Astrocyte (in vitro differentiated cells and primary cell): ENCODE measurements around the gene EVA1C. TPM values are rescaled to one million over a fixed set of nuclear protein-coding genes. Genes with fewer than 3 reads are reported as not detected.

Experiments used
- DNase-seq: peaks from one replicate; pipeline ENCODE4 v3.0.0-alpha.2; 2010; ENCODE audit warnings: low read depth
- FAIRE-seq: peaks from 2 replicates; lab custom pipeline; 2011; peaks lifted over from hg19 to GRCh38; lab: Jason Lieb, UNC
- H2AFZ ChIP-seq: 2 replicates; pipeline ENCODE4 v1.6.0; 2012; ENCODE audit warnings: low read depth, low read length, inconsistent platforms
- H3K27ac ChIP-seq: 2 replicates; pipeline ENCODE4 v1.5.1; 2011; ENCODE audit warnings: low read depth, low read length, inconsistent platforms
- H3K27me3 ChIP-seq: 2 replicates; pipeline ENCODE4 v1.6.0; 2011; ENCODE audit warnings: low read length, inconsistent platforms; ENCODE audit not compliant: insufficient read depth
- H3K36me3 ChIP-seq: 2 replicates; pipeline ENCODE4 v1.5.1; 2011; ENCODE audit warnings: low read length, inconsistent platforms; ENCODE audit not compliant: insufficient read depth
- H3K4me1 ChIP-seq: 2 replicates; pipeline ENCODE4 v1.5.1; 2011; ENCODE audit warnings: low read length, inconsistent platforms; ENCODE audit not compliant: insufficient read depth
- H3K4me2 ChIP-seq: 2 replicates; pipeline ENCODE4 v1.6.0; 2012; ENCODE audit warnings: low read length, inconsistent platforms
- H3K4me3 ChIP-seq: 2 replicates; pipeline ENCODE4 v1.5.1; 2011; ENCODE audit warnings: low read depth, mild to moderate bottlenecking, low read length, inconsistent platforms; ENCODE audit not compliant: insufficient read depth
- H3K79me2 ChIP-seq: 2 replicates; pipeline ENCODE4 v1.6.0; 2012; ENCODE audit warnings: mild to moderate bottlenecking, low read length, inconsistent platforms; ENCODE audit not compliant: insufficient read depth
- H3K9ac ChIP-seq: 2 replicates; pipeline ENCODE4 v1.6.0; 2012; ENCODE audit warnings: mild to moderate bottlenecking, low read length, inconsistent platforms
- H3K9me3 ChIP-seq: 2 replicates; pipeline ENCODE4 v1.5.1; 2012; ENCODE audit warnings: low read depth, mild to moderate bottlenecking, low read length, inconsistent platforms; ENCODE audit not compliant: insufficient read depth
- H4K20me1 ChIP-seq: 2 replicates; pipeline ENCODE4 v1.6.0; 2012; ENCODE audit warnings: low read length, inconsistent platforms; ENCODE audit not compliant: insufficient read depth
- H3K27ac Mint-ChIP-seq: one replicate; pipeline ENCODE4 v1.8.0; 2021; ENCODE audit warnings: mild to moderate bottlenecking, mixed read lengths; ENCODE audit not compliant: unreplicated experiment
- H3K27me3 Mint-ChIP-seq: one replicate; pipeline ENCODE4 v1.8.0; 2021; ENCODE audit warnings: low read depth, mixed read lengths; ENCODE audit not compliant: unreplicated experiment
- H3K36me3 Mint-ChIP-seq: one replicate; pipeline ENCODE4 v1.8.0; 2021; ENCODE audit warnings: low read depth, mixed read lengths; ENCODE audit not compliant: unreplicated experiment
- H3K4me1 Mint-ChIP-seq: one replicate; pipeline ENCODE4 v1.8.0; 2021; ENCODE audit warnings: low read depth, mixed read lengths; ENCODE audit not compliant: unreplicated experiment
- H3K4me3 Mint-ChIP-seq: one replicate; pipeline ENCODE4 v1.8.0; 2021; ENCODE audit warnings: mild to moderate bottlenecking, moderate library complexity, mixed read lengths; ENCODE audit not compliant: unreplicated experiment
- H3K9me3 Mint-ChIP-seq: one replicate; pipeline ENCODE4 v1.8.0; 2021; ENCODE audit warnings: mild to moderate bottlenecking, mixed read lengths; ENCODE audit not compliant: unreplicated experiment
- CTCF ChIP-seq: IDR thresholded peaks from 2 replicates; pipeline ENCODE4 v1.5.1; 2011; ENCODE audit warnings: low read depth, mild to moderate bottlenecking, inconsistent platforms, low read length, moderate library complexity; ENCODE audit not compliant: insufficient read depth
- EZH2 ChIP-seq: IDR thresholded peaks from 2 replicates; pipeline ENCODE4 v1.6.1; 2012; ENCODE audit warnings: mild to moderate bottlenecking, low read length, inconsistent platforms; ENCODE audit not compliant: insufficient read depth
- total RNA-seq: library from RNA; stranded (reverse); gene quantifications from 2 replicates; pipeline ENCODE4 v1.2.1, GENCODE V29; 2021

Gene EVA1C
- total RNA-seq, 1 donor from 2014 or later, result not detected

DNA sequence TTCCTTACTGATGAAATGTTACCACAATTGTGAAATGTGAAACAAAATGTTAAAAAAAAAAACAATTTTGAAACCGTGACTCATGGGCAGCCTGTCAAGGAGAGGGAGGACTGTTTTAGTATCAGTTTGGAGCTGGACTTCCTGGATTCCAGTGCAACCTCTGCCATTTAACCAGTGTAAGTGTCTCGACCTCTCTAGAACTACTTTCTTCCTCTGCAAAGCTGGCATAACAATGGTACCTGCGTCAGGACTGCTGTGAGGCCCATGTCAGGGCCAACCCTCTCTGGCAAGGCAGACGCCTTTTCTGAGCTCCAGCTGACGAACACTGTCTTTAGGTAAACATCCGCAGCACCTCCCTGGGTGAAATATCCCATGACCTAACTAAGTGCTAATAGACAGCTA lies 40.6 kb upstream of the EVA1C start:
- H3K27me3 Mint-ChIP-seq, result no peaks in the 10 kb centered on the region

DNA sequence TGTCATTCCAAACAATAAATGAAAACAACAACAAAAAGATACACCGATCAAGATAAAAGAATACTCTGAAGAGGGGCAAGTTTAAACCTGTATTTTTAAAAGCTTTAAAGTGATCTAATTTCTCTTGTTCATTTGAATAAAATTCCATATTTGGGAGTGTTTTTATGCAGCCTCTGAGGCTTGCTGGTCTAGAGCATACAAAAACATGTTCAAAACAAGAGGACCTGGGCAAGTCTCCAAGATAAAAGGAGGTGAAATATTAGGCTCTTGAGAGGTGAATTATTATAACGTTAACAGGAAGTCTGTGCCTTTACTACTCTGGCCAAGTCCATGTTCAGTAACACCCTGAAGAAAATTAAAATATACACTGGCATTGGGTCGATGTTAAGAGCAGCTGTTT lies 39.8 kb upstream of the EVA1C start:
- Histone ChIP-seq H3K79me2 (peaks cover 24% of the 10 kb centered on the region), H3K9ac (no peak overlapping the region), H3K27ac (no peak overlapping the region), H2AFZ (no peak overlapping the region), H3K4me1 (peaks cover 8% of the 10 kb centered on the region), H4K20me1 (peaks cover 23% of the 10 kb centered on the region), H3K36me3 (peaks cover 44% of the 10 kb centered on the region), H3K4me2 (no peak overlapping the region), H3K27me3 (no peaks in the 10 kb centered on the region), H3K9me3 (no peaks in the 10 kb centered on the region), H3K4me3 (no peak overlapping the region)
- no peaks in the 10 kb centered on the region for H3K27me3 Mint-ChIP-seq
- no peak overlapping the region for H3K4me3 Mint-ChIP-seq
- DNase-seq (no peak), FAIRE-seq (no peak)
- TF ChIP-seq CTCF (no peak), EZH2 (no peak)
- peaks cover 15% of the 10 kb centered on the region for H3K36me3 Mint-ChIP-seq
- no peak overlapping the region for H3K27ac Mint-ChIP-seq
- H3K9me3 Mint-ChIP-seq, result no peaks in the 10 kb centered on the region
- peaks cover 10% of the 10 kb centered on the region for H3K4me1 Mint-ChIP-seq

More for the DNA sequence above, 40.6 kb upstream of the EVA1C start:
- peak; percentile 13 for FAIRE-seq
- peaks cover 8% of the 10 kb centered on the region for H3K4me1 ChIP-seq
- no peaks in the 10 kb centered on the region for H3K9me3 Mint-ChIP-seq
- peaks cover 20% of the 10 kb centered on the region for H4K20me1 ChIP-seq
- H3K36me3 ChIP-seq, result peaks cover 50% of the 10 kb centered on the region
- H3K4me3 ChIP-seq, result no peak overlapping the region
- no peaks in the 10 kb centered on the region for H3K9me3 ChIP-seq
- H3K27ac Mint-ChIP-seq, result peak overlapping the region; percentile 34
- H3K4me1 Mint-ChIP-seq, result peaks cover 10% of the 10 kb centered on the region
- no peaks in the 10 kb centered on the region for H3K27me3 ChIP-seq
- H3K36me3 Mint-ChIP-seq, result peaks cover 16% of the 10 kb centered on the region
- no peak overlapping the region for H3K4me3 Mint-ChIP-seq
- DNase-seq, result peak; percentile 57
- TF ChIP-seq EZH2 (no peak), CTCF (no peak)
- H3K79me2 ChIP-seq, result peaks cover 16% of the 10 kb centered on the region
- peak overlapping the region; percentile 5 for H3K27ac ChIP-seq
- H3K4me2 ChIP-seq, result peak overlapping the region; percentile 31
- H2AFZ ChIP-seq, result no peak overlapping the region
- no peak overlapping the region for H3K9ac ChIP-seq

DNA sequence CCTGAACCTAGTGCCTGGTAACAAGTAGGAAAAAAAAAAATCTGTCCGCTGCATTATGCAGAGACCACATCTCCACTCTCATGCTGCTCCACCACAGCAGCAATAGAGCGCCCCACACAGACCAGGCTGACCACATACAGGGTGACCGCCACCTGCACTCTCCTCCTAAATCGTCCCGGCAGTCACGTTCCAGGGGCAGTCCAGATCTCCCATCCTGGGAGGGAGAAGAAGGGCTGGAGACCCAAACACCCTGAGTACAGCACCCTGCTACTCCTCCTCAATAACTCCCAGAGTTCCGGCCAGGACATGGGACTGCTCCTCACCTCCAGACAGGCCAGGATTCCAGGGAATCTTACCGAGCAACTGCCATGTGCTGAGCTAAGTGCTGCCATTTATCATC lies 35.0 kb upstream of the EVA1C start:
- Histone ChIP-seq H3K9me3 (no peaks in the 10 kb centered on the region), H2AFZ (no peak overlapping the region), H3K27me3 (no peaks in the 10 kb centered on the region), H3K4me1 (peaks cover 12% of the 10 kb centered on the region), H4K20me1 (peaks cover 23% of the 10 kb centered on the region), H3K4me3 (no peak overlapping the region), H3K27ac (no peak overlapping the region), H3K79me2 (peaks cover 46% of the 10 kb centered on the region), H3K9ac (no peak overlapping the region), H3K36me3 (peaks cover 39% of the 10 kb centered on the region), H3K4me2 (no peak overlapping the region)
- Mint-ChIP-seq H3K4me1 (no peaks in the 10 kb centered on the region), H3K27ac (no peak overlapping the region), H3K9me3 (no peaks in the 10 kb centered on the region), H3K27me3 (no peaks in the 10 kb centered on the region), H3K4me3 (no peak overlapping the region), H3K36me3 (peaks cover 14% of the 10 kb centered on the region)
- no peak for FAIRE-seq
- TF ChIP-seq CTCF (no peak), EZH2 (no peak)
- DNase-seq, result no peak
